ENCODE measurements around the gene C14orf132. TPM values are rescaled to one million over a fixed set of nuclear protein-coding genes. Genes with fewer than 3 reads are reported as not detected.

Gene C14orf132
- total and polyA plus RNA-seq, 2 of the 4 experiments (the other 2 are of a cell fraction), result 6.3 to 13.5 TPM

- Histone ChIP-seq H3K56ac (ENCODE audit: extremely low read depth, insufficient read depth, low read length) (no peak overlapping the region), H2AK5ac (ENCODE audit: low read depth, low read length) (peak overlapping the region; percentile 74; the same call in 1 of the 2 replicates), H3K4me1 (ENCODE audit: control insufficient read depth, insufficient read depth, low read length) (peaks cover 9% of the 10 kb centered on the region), H3K4me3 (ENCODE audit: insufficient read depth, low read depth, low read length) (no peak overlapping the region), H3K9me1 (ENCODE audit: insufficient read depth, low read length) (peaks cover 12% of the 10 kb centered on the region), H2BK20ac (ENCODE audit: low read depth, low read length) (no peak overlapping the region), H3K27ac (ENCODE audit: insufficient read depth, low read length) (no peak overlapping the region), H2BK15ac (ENCODE audit: low read depth, low read length) (no peak overlapping the region), H3K18ac (ENCODE audit: low read depth, low read length) (no peak overlapping the region), H4K8ac (ENCODE audit: low read depth in 2 of 2, low read length in 2 of 2) (no peak overlapping the region), H2AK9ac (replicated peaks; ENCODE audit: low read depth, low read length, poor library complexity) (no peak overlapping the region), H3K4me2 (ENCODE audit: low read depth, low read length) (no peak overlapping the region), H3K4ac (ENCODE audit: low read depth, low read length) (peak overlapping the region; percentile 62; the same call in 1 of the 2 replicates), H3K23ac (ENCODE audit: low read depth, low read length) (no peak overlapping the region), H3K9me3 (ENCODE audit: control insufficient read depth, insufficient read depth, low read length) (no peaks in the 10 kb centered on the region), H3K79me1 (ENCODE audit: low read depth in 1 of 2, low read length in 2 of 2) (peaks cover 7 to 38% of the 10 kb centered on the region in 2 experiments; a peak in 2 of 4 replicates), H4K5ac (ENCODE audit: low read depth, low read length) (no peak overlapping the region), H3K27me3 (ENCODE audit: control insufficient read depth, insufficient read depth, low read length) (no peaks in the 10 kb centered on the region), H4K91ac (ENCODE audit: insufficient read depth, low read depth, low read length) (no peak overlapping the region), H3K14ac (replicated peaks; ENCODE audit: low read depth, low read length) (0 out of 2 replicates have a peak overlapping the region, but pooled peaks have one; percentile 24), H2BK5ac (ENCODE audit: low read depth, low read length, poor library complexity, severe bottlenecking) (no peak overlapping the region), H4K20me1 (ENCODE audit: insufficient read depth, low read length) (no peaks in the 10 kb centered on the region), H3K9ac (ENCODE audit: low read depth, low read length) (no peak overlapping the region), H2AFZ (replicated peaks; ENCODE audit: low read length, poor library complexity) (peak overlapping the region; percentile 46), H2BK120ac (ENCODE audit: low read depth, low read length) (0 out of 2 replicates have a peak overlapping the region, but pooled peaks have one; percentile 24), H3K36me3 (ENCODE audit: control insufficient read depth, insufficient read depth, low read length) (peaks cover 30% of the 10 kb centered on the region)
- POLR2A ChIA-PET (ENCODE audit: unreplicated experiment), result no interaction called here
- ATAC-seq (ENCODE audit: low read depth) (no peak), DNase-seq (peak; percentile 25)
- 96% methylated on average over 13 of the region's 18 CpGs; no CpG with 5 or more reads in 1 of the 2 experiments for WGBS, 2 experiments (ENCODE audit: extremely low coverage in 2 of 2, insufficient read length in 1 of 2)
- intact Hi-C loops (cut with micrococcal nuclease), result no loop called here
- 0 out of 2 replicates have a peak, but pooled peaks have one; percentile 10 for TF ChIP-seq CTCF (conservative IDR thresholded peaks at IDR 0.05; ENCODE audit: low read depth, low read length)
- TF ChIP-seq USF2 (IDR thresholded peaks at IDR 0.05; ENCODE audit: low read depth, low read length), result no peak
- dilution Hi-C loops (cut with HindIII; ENCODE audit: low sequenced_read_pairs, unreplicated experiment), result no loop called here
- in situ Hi-C loops (cut with MboI; ENCODE audit: low sequenced_read_pairs), result no loop called here
- no TSS peak for BruUV-seq (replicated peaks)
- CTCF ChIA-PET, result interaction anchor here (1.0 kb wide), 1 partner anchor 645 kb away, joined by 3 read pairs; no protein-coding TSS in a partner anchor
Measured at GRCh38 chr14:96086574-96087077, 47.5 kb downstream of the C14orf132 start.
